GM23248 (cell line): ENCODE results near the gene FAT1. TPM values are rescaled to one million over a fixed set of nuclear protein-coding genes. Genes with fewer than 3 reads are reported as not detected.

Source experiments
- DNase-seq: peaks from one replicate; pipeline ENCODE4 v3.0.0-alpha.2; 2015
- H2AFZ ChIP-seq: fragments of 200-600 bp; sonication (generic); 2 replicates; pipeline ENCODE4 v1.6.1; 2016; ENCODE audit warnings: antibody characterized with exemption
- H3F3A ChIP-seq: fragments of 200-600 bp; sonication (generic); 2 replicates; pipeline ENCODE4 v1.6.1; 2016; ENCODE audit warnings: mild to moderate bottlenecking, antibody characterized with exemption, mixed run types; ENCODE audit not compliant: insufficient read depth
- H3K27ac ChIP-seq: fragments of 200-600 bp; sonication (generic); 2 replicates; pipeline ENCODE4 v1.5.1; 2016; ENCODE audit warnings: mild to moderate bottlenecking
- H3K27me3 ChIP-seq: fragments of 200-600 bp; sonication (generic); replicated peaks from 2 replicates; pipeline ENCODE4 v1.6.1; 2016; ENCODE audit warnings: mild to moderate bottlenecking; ENCODE audit not compliant: insufficient read depth
- H3K36me3 ChIP-seq: fragments of 200-600 bp; sonication (generic); 2 replicates; pipeline ENCODE4 v1.6.1; 2016; ENCODE audit warnings: low read depth, mild to moderate bottlenecking
- H3K4me1 ChIP-seq: fragments of 200-600 bp; sonication (generic); 2 replicates; pipeline ENCODE4 v1.6.1; 2016; ENCODE audit warnings: mild to moderate bottlenecking; ENCODE audit not compliant: insufficient read depth
- H3K4me2 ChIP-seq: fragments of 200-600 bp; sonication (generic); one replicate; pipeline ENCODE4 v1.6.1; 2016; ENCODE audit warnings: mild to moderate bottlenecking; ENCODE audit not compliant: unreplicated experiment
- H3K4me3 ChIP-seq: fragments of 200-600 bp; sonication (generic); 2 replicates; pipeline ENCODE4 v1.5.1; 2016; ENCODE audit warnings: mild to moderate bottlenecking
- H3K79me2 ChIP-seq: fragments of 200-600 bp; sonication (generic); 2 replicates; pipeline ENCODE4 v1.6.1; 2016; ENCODE audit warnings: mild to moderate bottlenecking; ENCODE audit not compliant: insufficient read depth
- H3K9ac ChIP-seq: fragments of 200-600 bp; sonication (generic); 2 replicates; pipeline ENCODE4 v1.6.1; 2016; ENCODE audit warnings: mild to moderate bottlenecking
- H3K9me2 ChIP-seq: fragments of 200-600 bp; sonication (generic); 2 replicates; pipeline ENCODE4 v1.6.1; 2016; ENCODE audit warnings: mixed run types, mild to moderate bottlenecking, moderate library complexity; ENCODE audit not compliant: insufficient read depth
- H3K9me3 ChIP-seq: fragments of 200-600 bp; sonication (generic); one replicate; pipeline ENCODE4 v1.6.1; 2017; ENCODE audit warnings: low read depth
- H4K20me1 ChIP-seq: fragments of 200-600 bp; sonication (generic); 2 replicates; pipeline ENCODE4 v1.6.0; 2016; ENCODE audit not compliant: insufficient read depth
- EZH2 ChIP-seq: fragments of 200-600 bp; sonication (generic); IDR thresholded peaks from 2 replicates; pipeline ENCODE4 v1.6.1; 2018; ENCODE audit warnings: antibody characterized with exemption, mild to moderate bottlenecking; ENCODE audit not compliant: insufficient read depth, poor library complexity, severe bottlenecking
- EZH2phosphoT487 ChIP-seq: fragments of 200-600 bp; sonication (generic); IDR thresholded peaks from 2 replicates; pipeline ENCODE4 v1.6.1; 2018; ENCODE audit warnings: antibody characterized with exemption, moderate library complexity, mild to moderate bottlenecking, low read depth; ENCODE audit not compliant: insufficient read depth
- WGBS, 2 experiments: methylation state at CpG; one replicate each; pipeline ENCODE4 v1.1.6; 2015 to 2017; ENCODE audit warnings: low lambda C conversion rate in 2 of 2, low coverage in 1 of 2; ENCODE audit errors: missing lambda C conversion rate in 2 of 2; 5-methylcytosine and 5-hydroxymethylcytosine counted together
- in situ Hi-C: fragments of 300-500 bp; cut with MboI; formaldehyde crosslinking; loops from 2 replicates; pipeline ENCODE4 v1.15.0; 2020
- polyA plus RNA-seq: library from polyadenylated mRNA; unstranded; fragments of >200 nt; fragmentation: Nextera tagmentation; extraction: Ambion mirVana; gene quantifications from 2 replicates; pipeline ENCODE4 v1.2.1, GENCODE V29; 2016
- total RNA-seq: library from RNA; depleted of rRNA; stranded (reverse); fragments of >200 nt; shearing (Covaris generic); gene quantifications from 2 replicates; pipeline ENCODE4 v1.2.3, GENCODE V29; 2014

FAT1 gene
- total and polyA plus RNA-seq, 2 experiments from 2014 or later: 53.3 to 250 TPM

- Histone ChIP-seq H4K20me1 (no peaks in the 10 kb centered on the region), H3F3A (peaks cover 81% of the 10 kb centered on the region), H3K4me1 (peaks cover 53% of the 10 kb centered on the region), H3K4me3 (peak overlapping the region; percentile 27), H2AFZ (no peak overlapping the region), H3K27ac (peak overlapping the region; percentile 89), H3K36me3 (peaks cover 26% of the 10 kb centered on the region), H3K9me2 (no peaks in the 10 kb centered on the region), H3K79me2 (peaks cover 11% of the 10 kb centered on the region), H3K9ac (peak overlapping the region; percentile 68), H3K27me3 (no peaks in the 10 kb centered on the region), H3K4me2 (peak overlapping the region; percentile 59), H3K9me3 (no peaks in the 10 kb centered on the region)
- DNase-seq: peak; percentile 92
- in situ Hi-C loops: no loop called here
- TF ChIP-seq EZH2phosphoT487 (no peak), EZH2 (no peak)
- 8 to 9% methylated on average over 9 of the region's 9 CpGs for WGBS, 2 experiments
Measured at GRCh38 chr4:186622788-186623464, 100.7 kb downstream of the FAT1 start.

- no peaks in the 10 kb centered on the region for H3K9me2 ChIP-seq
- H3F3A ChIP-seq: peaks cover 72% of the 10 kb centered on the region
- H3K27ac ChIP-seq: peak overlapping the region; percentile 89
- in situ Hi-C loops: no loop called here
- no peaks in the 10 kb centered on the region for H4K20me1 ChIP-seq
- peaks cover 28% of the 10 kb centered on the region for H3K36me3 ChIP-seq
- peaks cover 61% of the 10 kb centered on the region for H3K4me1 ChIP-seq
- no peak overlapping the region for H2AFZ ChIP-seq
- no peak for TF ChIP-seq EZH2
- H3K4me2 ChIP-seq: peak overlapping the region; percentile 48
- peak; percentile 93 for DNase-seq
- 23 to 27% methylated on average over 9 of the region's 9 CpGs for WGBS, 2 experiments
- H3K27me3 ChIP-seq: no peaks in the 10 kb centered on the region
- H3K79me2 ChIP-seq: peaks cover 20% of the 10 kb centered on the region
- H3K4me3 ChIP-seq: peak overlapping the region; percentile 27; the same call in 1 of the 2 replicates
- peak overlapping the region; percentile 68 for H3K9ac ChIP-seq
- H3K9me3 ChIP-seq: no peaks in the 10 kb centered on the region
Measured at GRCh38 chr4:186621959-186622553, 101.6 kb downstream of the FAT1 start.

GRCh38 chr4:186619088-186619487 lies 104.6 kb downstream of the FAT1 start:
- Histone ChIP-seq H3K4me2 (no peak overlapping the region), H3K27ac (no peak overlapping the region), H3K27me3 (no peaks in the 10 kb centered on the region), H2AFZ (no peak overlapping the region), H3K9me2 (no peaks in the 10 kb centered on the region), H3K4me1 (peaks cover 45% of the 10 kb centered on the region), H3K4me3 (no peak overlapping the region), H3K9me3 (no peaks in the 10 kb centered on the region), H3K9ac (no peak overlapping the region), H3K79me2 (peaks cover 49% of the 10 kb centered on the region), H3K36me3 (peaks cover 45% of the 10 kb centered on the region), H3F3A (peaks cover 55% of the 10 kb centered on the region), H4K20me1 (no peaks in the 10 kb centered on the region)
- 98% methylated on average over 10 of the region's 10 CpGs for WGBS, 2 experiments
- TF ChIP-seq EZH2 (no peak), EZH2phosphoT487 (no peak)
- in situ Hi-C loops: no loop called here
- no peak for DNase-seq

- Histone ChIP-seq H3F3A (peaks cover 43% of the 10 kb centered on the region), H3K36me3 (peaks cover 56% of the 10 kb centered on the region), H3K4me2 (no peak overlapping the region), H3K79me2 (peaks cover 51% of the 10 kb centered on the region), H3K9me2 (no peaks in the 10 kb centered on the region), H3K27ac (no peak overlapping the region), H3K9ac (no peak overlapping the region), H3K4me1 (peaks cover 34% of the 10 kb centered on the region), H3K9me3 (no peaks in the 10 kb centered on the region), H2AFZ (no peak overlapping the region), H3K27me3 (no peaks in the 10 kb centered on the region), H4K20me1 (no peaks in the 10 kb centered on the region), H3K4me3 (no peak overlapping the region)
- 36 to 38% methylated on average over 3 of the region's 3 CpGs for WGBS, 2 experiments
- peak; percentile 68 for DNase-seq
- in situ Hi-C loops: no loop called here
- TF ChIP-seq EZH2 (no peak), EZH2phosphoT487 (no peak)
Measured at GRCh38 chr4:186617921-186618320, 105.7 kb downstream of the FAT1 start.
